Mesendoderm (in vitro differentiated cells): ENCODE data around the gene LYRM1.

Experiments
- DNase-seq: peaks from one replicate; pipeline ENCODE4 v3.0.0; 2013
- H2AK5ac ChIP-seq: 2 replicates; pipeline ENCODE4 v1.6.1; 2013; ENCODE audit warnings: low read length, inconsistent platforms
- H2BK120ac ChIP-seq: 2 replicates; pipeline ENCODE4 v1.6.1; 2013; ENCODE audit warnings: low read depth, mild to moderate bottlenecking, low read length, moderate library complexity, mixed read lengths
- H2BK15ac ChIP-seq: replicated peaks from 2 replicates; pipeline ENCODE4 v1.6.1; 2013; ENCODE audit warnings: low read depth, mild to moderate bottlenecking, moderate library complexity
- H2BK5ac ChIP-seq: 2 replicates; pipeline ENCODE4 v1.6.1; 2013; ENCODE audit warnings: low read length, inconsistent platforms
- H3K18ac ChIP-seq: 2 replicates; pipeline ENCODE4 v1.6.1; 2013; ENCODE audit warnings: mild to moderate bottlenecking, low read length, mixed read lengths
- H3K23ac ChIP-seq: one replicate; pipeline ENCODE4 v1.6.1; 2013; ENCODE audit warnings: low read length
- H3K27ac ChIP-seq: 2 replicates; pipeline ENCODE4 v1.5.1; 2013; ENCODE audit warnings: low read depth, mild to moderate bottlenecking, inconsistent platforms, low read length, moderate library complexity
- H3K27me3 ChIP-seq: 2 replicates; pipeline ENCODE4 v1.6.1; 2013; ENCODE audit warnings: low read length, control low read depth, mild to moderate bottlenecking, inconsistent platforms; ENCODE audit not compliant: insufficient read depth, poor library complexity
- H3K36me3 ChIP-seq: 2 replicates; pipeline ENCODE4 v1.6.1; 2013; ENCODE audit warnings: low read length, inconsistent platforms; ENCODE audit not compliant: control insufficient read depth, insufficient read depth
- H3K4ac ChIP-seq: one replicate; pipeline ENCODE4 v1.6.1; 2013; ENCODE audit warnings: low read depth, mild to moderate bottlenecking, low read length, moderate library complexity
- H3K4me1 ChIP-seq: 2 replicates; pipeline ENCODE4 v1.6.1; 2013; ENCODE audit warnings: low read depth, low read length, inconsistent platforms; ENCODE audit not compliant: control insufficient read depth
- H3K4me2 ChIP-seq: 2 replicates; pipeline ENCODE4 v1.6.1; 2013; ENCODE audit warnings: low read length
- H3K4me3 ChIP-seq: 2 replicates; pipeline ENCODE4 v1.5.1; 2013; ENCODE audit warnings: mild to moderate bottlenecking, low read length
- H3K56ac ChIP-seq: one replicate; pipeline ENCODE4 v1.6.1; 2013; ENCODE audit warnings: low read length
- H3K79me1 ChIP-seq: 2 replicates; pipeline ENCODE4 v1.6.1; 2013; ENCODE audit warnings: low read length, inconsistent platforms
- H3K79me2 ChIP-seq: 2 replicates; pipeline ENCODE4 v1.6.1; 2013; ENCODE audit warnings: mild to moderate bottlenecking, low read length; ENCODE audit not compliant: control insufficient read depth, insufficient read depth
- H3K9ac ChIP-seq: 2 replicates; pipeline ENCODE4 v1.6.1; 2013; ENCODE audit warnings: low read length, inconsistent platforms
- H4K5ac ChIP-seq: one replicate; pipeline ENCODE4 v1.6.1; 2013; ENCODE audit warnings: low read length
- H4K8ac ChIP-seq: one replicate; pipeline ENCODE4 v1.6.1; 2013; ENCODE audit warnings: low read depth, mild to moderate bottlenecking, control low read depth, low read length, moderate library complexity
- WGBS: extraction: QIAGEN DNeasy Blood & Tissue Kit; methylation state at CpG from one replicate; pipeline ENCODE4 v1.1.7; 2013; ENCODE audit warnings: low lambda C conversion rate, missing lambda C conversion rate; ENCODE audit not compliant: insufficient coverage; ENCODE audit errors: extremely low coverage; 5-methylcytosine and 5-hydroxymethylcytosine counted together

Gene LYRM1

GRCh38 chr16:20903899-20904506 is 3.4 kb downstream of the LYRM1 start:
- Histone ChIP-seq H3K27me3 (no peaks in the 10 kb centered on the region), H3K27ac (no peak overlapping the region), H3K4ac (no peak overlapping the region), H3K4me3 (no peak overlapping the region), H3K23ac (no peak overlapping the region), H3K79me1 (peaks cover 11% of the 10 kb centered on the region), H4K8ac (no peak overlapping the region), H3K79me2 (peaks cover 11% of the 10 kb centered on the region), H3K36me3 (no peaks in the 10 kb centered on the region), H4K5ac (no peak overlapping the region), H3K18ac (no peak overlapping the region), H2BK120ac (no peak overlapping the region), H2BK5ac (no peak overlapping the region), H2AK5ac (no peak overlapping the region), H3K4me2 (no peak overlapping the region), H3K4me1 (peaks cover 2% of the 10 kb centered on the region), H2BK15ac (no peak overlapping the region), H3K9ac (no peak overlapping the region), H3K56ac (no peak overlapping the region)
- WGBS: no CpG with 5 or more reads among the region's 5 CpGs
- DNase-seq: no peak

- H2BK5ac ChIP-seq: no peak overlapping the region
- H4K8ac ChIP-seq: no peak overlapping the region
- no peak overlapping the region for H3K18ac ChIP-seq
- no peak overlapping the region for H3K9ac ChIP-seq
- H2AK5ac ChIP-seq: no peak overlapping the region
- no CpG with 5 or more reads among the region's 3 CpGs for WGBS
- no peak overlapping the region for H3K4ac ChIP-seq
- H2BK15ac ChIP-seq: no peak overlapping the region
- H3K27me3 ChIP-seq: no peaks in the 10 kb centered on the region
- H3K56ac ChIP-seq: no peak overlapping the region
- H3K79me1 ChIP-seq: peaks cover 11% of the 10 kb centered on the region
- no peaks in the 10 kb centered on the region for H3K36me3 ChIP-seq
- H3K79me2 ChIP-seq: peaks cover 5% of the 10 kb centered on the region
- H4K5ac ChIP-seq: no peak overlapping the region
- H3K27ac ChIP-seq: no peak overlapping the region
- H3K4me2 ChIP-seq: no peak overlapping the region
- DNase-seq: no peak
- no peak overlapping the region for H2BK120ac ChIP-seq
- H3K23ac ChIP-seq: no peak overlapping the region
- no peaks in the 10 kb centered on the region for H3K4me1 ChIP-seq
- H3K4me3 ChIP-seq: no peak overlapping the region
Measured at GRCh38 chr16:20904507-20905081, 4.0 kb downstream of the LYRM1 start.

DNA sequence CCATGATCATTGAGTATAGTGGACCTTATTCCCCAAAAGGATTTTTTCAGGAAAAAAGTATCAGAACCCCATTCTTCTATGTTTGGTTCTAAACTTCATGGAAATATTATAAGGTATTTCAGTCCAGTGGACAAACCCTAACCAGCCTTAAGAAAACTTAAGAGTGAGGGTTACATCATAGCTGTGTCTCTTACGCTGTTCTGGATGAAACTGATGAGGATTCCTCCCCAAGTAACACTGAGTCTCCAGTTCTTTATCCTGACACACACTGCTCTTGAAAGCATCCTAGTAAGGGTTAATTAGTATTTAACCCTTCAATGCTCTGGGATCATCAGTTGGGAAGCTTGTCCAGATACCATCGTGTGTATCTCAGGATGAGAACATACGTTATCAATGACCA is 5.0 kb downstream of the LYRM1 start:
- Histone ChIP-seq H3K56ac (no peak overlapping the region), H2BK120ac (no peak overlapping the region), H2BK5ac (no peak overlapping the region), H3K36me3 (no peaks in the 10 kb centered on the region), H3K4me1 (no peaks in the 10 kb centered on the region), H3K79me2 (peaks cover 2% of the 10 kb centered on the region), H3K23ac (no peak overlapping the region), H3K18ac (no peak overlapping the region), H3K27ac (no peak overlapping the region), H3K27me3 (no peaks in the 10 kb centered on the region), H2AK5ac (no peak overlapping the region), H4K5ac (no peak overlapping the region), H3K4me2 (no peak overlapping the region), H4K8ac (no peak overlapping the region), H3K79me1 (peaks cover 10% of the 10 kb centered on the region), H3K9ac (no peak overlapping the region), H2BK15ac (no peak overlapping the region), H3K4me3 (no peak overlapping the region), H3K4ac (no peak overlapping the region)
- WGBS: no CpG with 5 or more reads among the region's 3 CpGs
- no peak for DNase-seq

GRCh38 chr16:20906341-20907255 is 6.0 kb downstream of the LYRM1 start:
- Histone ChIP-seq H3K36me3 (no peaks in the 10 kb centered on the region), H3K27me3 (no peaks in the 10 kb centered on the region), H3K9ac (no peak overlapping the region), H3K18ac (no peak overlapping the region), H2AK5ac (no peak overlapping the region), H3K4me1 (no peaks in the 10 kb centered on the region), H2BK5ac (no peak overlapping the region), H3K79me1 (peaks cover 10% of the 10 kb centered on the region), H4K5ac (no peak overlapping the region), H2BK120ac (no peak overlapping the region), H3K79me2 (peaks cover 2% of the 10 kb centered on the region), H3K4ac (no peak overlapping the region), H2BK15ac (no peak overlapping the region), H4K8ac (no peak overlapping the region), H3K4me3 (no peak overlapping the region), H3K56ac (no peak overlapping the region), H3K23ac (no peak overlapping the region), H3K4me2 (no peak overlapping the region), H3K27ac (no peak overlapping the region)
- DNase-seq: no peak
- no CpG with 5 or more reads among the region's 4 CpGs for WGBS

- DNase-seq: no peak
- Histone ChIP-seq H4K5ac (no peak overlapping the region), H4K8ac (no peak overlapping the region), H2BK15ac (no peak overlapping the region), H3K56ac (no peak overlapping the region), H3K23ac (no peak overlapping the region), H2BK120ac (no peak overlapping the region), H3K4me3 (no peak overlapping the region), H3K9ac (no peak overlapping the region), H3K79me2 (no peaks in the 10 kb centered on the region), H3K36me3 (no peaks in the 10 kb centered on the region), H3K79me1 (no peaks in the 10 kb centered on the region), H3K4me1 (no peaks in the 10 kb centered on the region), H3K27me3 (no peaks in the 10 kb centered on the region), H3K4ac (no peak overlapping the region), H3K18ac (no peak overlapping the region), H2BK5ac (no peak overlapping the region), H2AK5ac (no peak overlapping the region), H3K4me2 (no peak overlapping the region), H3K27ac (no peak overlapping the region)
- no CpG with 5 or more reads among the region's 2 CpGs for WGBS
Measured at GRCh38 chr16:20910781-20911321, 10.3 kb downstream of the LYRM1 start.
